HEK293T (cell line): ENCODE results near the gene PPDPF.

ENCODE experiments used
- ARNT ChIP-seq: fragments of 450-650 bp; IDR thresholded peaks from 2 replicates; pipeline ENCODE4 v1.6.1; 2017; ENCODE audit warnings: mild to moderate bottlenecking
- HDGF ChIP-seq: fragments of 450-650 bp; IDR thresholded peaks from 2 replicates; pipeline ENCODE4 v1.6.1; 2017; ENCODE audit warnings: antibody characterized with exemption, borderline replicate concordance
- SUZ12 ChIP-seq: fragments of 450-650 bp; IDR thresholded peaks from 2 replicates; pipeline ENCODE4 v1.6.1; 2016; ENCODE audit warnings: mild to moderate bottlenecking

DNA sequence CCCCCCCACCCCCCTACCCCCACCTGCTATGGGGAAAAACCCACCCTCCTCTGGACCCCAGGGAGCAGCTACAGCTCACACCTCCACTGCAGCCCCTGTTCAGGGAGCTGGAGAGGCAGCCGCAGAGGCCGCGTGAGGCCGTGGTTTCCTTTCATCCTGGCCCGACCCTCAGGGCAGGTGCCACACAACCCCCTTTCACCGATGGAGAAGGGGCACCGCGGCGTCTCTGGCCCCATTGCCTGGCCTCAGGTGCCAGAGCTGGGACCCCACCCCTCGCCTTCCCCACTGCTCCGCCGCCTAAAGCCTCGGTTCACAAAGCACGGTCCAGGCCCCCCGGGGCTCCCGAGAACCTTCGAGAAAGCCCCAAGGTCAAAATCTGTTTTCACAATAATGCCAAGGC, 36.3 kb upstream of the PPDPF start:
- TF ChIP-seq ARNT, result no peak
- TF ChIP-seq SUZ12, result no peak
- no peak for TF ChIP-seq HDGF
